HG02798 (cell line): Measurements from ENCODE around the gene MYCBPAP.

Experiments used
- ATAC-seq: cut with Tn5 transposase; IDR thresholded peaks from one replicate; pipeline ENCODE4 v1.9.1; 2021; ENCODE audit warnings: mild to moderate bottlenecking; ENCODE audit not compliant: unreplicated experiment, poor library complexity

Gene MYCBPAP

DNA sequence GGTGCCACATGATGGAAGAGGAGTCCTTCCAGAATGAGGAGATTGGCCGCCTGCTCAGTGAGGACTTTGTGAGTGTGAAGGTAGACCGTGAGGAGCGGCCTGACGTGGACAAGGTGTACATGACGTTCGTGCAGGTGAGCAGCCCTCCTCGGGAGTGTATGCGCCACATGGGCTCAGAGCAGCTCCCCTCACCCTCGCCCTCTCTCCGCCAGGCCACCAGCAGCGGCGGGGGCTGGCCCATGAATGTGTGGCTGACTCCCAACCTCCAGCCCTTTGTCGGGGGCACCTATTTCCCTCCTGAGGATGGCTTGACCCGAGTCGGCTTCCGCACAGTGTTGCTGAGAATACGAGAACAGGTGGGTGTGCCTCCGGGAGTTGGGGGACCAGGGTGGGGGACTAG, 40.6 kb downstream of the MYCBPAP start:
- no peak for ATAC-seq

GRCh38 chr17:50549256-50549941, 41.2 kb downstream of the MYCBPAP start:
- ATAC-seq, result no peak

- ATAC-seq, result no peak
These were observed 41.7 kb downstream of the MYCBPAP start for GRCh38 chr17:50549969-50550368.

GRCh38 chr17:50550661-50551432, 42.6 kb downstream of the MYCBPAP start:
- no peak for ATAC-seq

DNA sequence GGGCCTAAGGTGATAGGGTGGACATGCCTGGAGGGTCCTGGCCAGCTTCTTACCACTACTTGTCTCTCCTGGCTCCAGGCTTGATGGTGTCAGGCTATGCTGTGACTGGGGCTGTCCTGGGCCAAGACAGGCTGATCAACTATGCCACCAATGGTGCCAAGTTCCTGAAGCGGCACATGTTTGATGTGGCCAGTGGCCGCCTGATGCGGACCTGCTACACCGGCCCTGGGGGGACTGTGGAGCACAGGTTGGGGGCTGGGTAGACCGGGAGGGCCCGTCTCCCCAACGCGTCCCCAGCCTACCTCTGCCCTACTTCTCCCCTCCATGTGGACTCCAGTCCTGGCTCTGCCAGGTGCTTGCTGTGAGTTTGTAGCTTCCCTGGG, 43.2 kb downstream of the MYCBPAP start:
- ATAC-seq, result no peak

GRCh38 chr17:50551884-50552283, 43.6 kb downstream of the MYCBPAP start:
- ATAC-seq, result no peak

DNA sequence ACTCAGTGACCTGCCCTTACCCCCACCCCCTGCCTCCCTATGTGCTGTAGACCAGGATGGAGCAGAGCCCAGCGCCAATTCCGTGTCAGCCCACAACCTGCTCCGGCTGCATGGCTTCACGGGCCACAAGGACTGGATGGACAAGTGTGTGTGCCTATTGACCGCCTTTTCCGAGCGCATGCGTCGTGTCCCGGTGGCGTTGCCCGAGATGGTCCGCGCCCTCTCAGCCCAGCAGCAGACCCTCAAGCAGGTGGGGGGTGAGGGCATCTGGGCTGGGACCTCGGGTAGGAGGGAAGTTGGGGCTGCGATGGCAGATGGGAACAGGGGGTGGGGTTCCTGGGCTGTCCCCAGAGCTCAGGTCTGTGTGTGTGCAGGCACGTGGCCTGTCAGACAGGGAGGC, 46.0 kb downstream of the MYCBPAP start:
- no peak for ATAC-seq

GRCh38 chr17:50556803-50557202, 48.6 kb downstream of the MYCBPAP start:
- no peak for ATAC-seq

- ATAC-seq, result no peak
These were observed 49.4 kb downstream of the MYCBPAP start for GRCh38 chr17:50557630-50558029.

- no peak for ATAC-seq
These were observed 49.9 kb downstream of the MYCBPAP start for GRCh38 chr17:50558091-50558490.

- ATAC-seq, result no peak
These were observed 50.3 kb downstream of the MYCBPAP start for GRCh38 chr17:50558581-50558940.

GRCh38 chr17:50558941-50559614, 50.8 kb downstream of the MYCBPAP start:
- ATAC-seq, result no peak

DNA sequence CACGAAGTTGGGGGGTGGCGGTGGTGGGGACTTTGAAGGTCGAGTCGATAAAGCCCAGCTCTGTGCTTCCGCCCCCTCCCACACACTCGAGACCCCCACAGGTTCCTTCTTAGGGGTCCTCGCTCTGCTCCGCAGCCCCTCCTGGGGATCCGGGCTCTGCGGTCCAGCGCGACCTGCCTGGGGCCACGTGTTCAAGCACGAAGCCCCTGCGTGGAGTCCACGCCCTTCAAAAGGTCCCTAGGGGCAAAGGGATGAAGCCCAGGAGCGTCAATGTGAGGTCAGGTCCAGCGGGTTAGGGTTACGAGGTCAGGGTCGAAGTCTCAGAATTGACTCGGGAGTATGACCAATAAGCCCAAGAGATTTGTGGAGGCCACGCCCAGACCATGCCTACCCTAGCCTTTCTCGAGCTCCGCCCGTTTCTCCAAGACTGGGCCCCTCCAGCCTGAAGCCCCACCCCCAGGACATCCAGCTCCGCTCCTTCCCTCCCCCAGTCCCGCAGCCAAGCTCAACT, 51.5 kb downstream of the MYCBPAP start:
- ATAC-seq, result peak; percentile 7

DNA sequence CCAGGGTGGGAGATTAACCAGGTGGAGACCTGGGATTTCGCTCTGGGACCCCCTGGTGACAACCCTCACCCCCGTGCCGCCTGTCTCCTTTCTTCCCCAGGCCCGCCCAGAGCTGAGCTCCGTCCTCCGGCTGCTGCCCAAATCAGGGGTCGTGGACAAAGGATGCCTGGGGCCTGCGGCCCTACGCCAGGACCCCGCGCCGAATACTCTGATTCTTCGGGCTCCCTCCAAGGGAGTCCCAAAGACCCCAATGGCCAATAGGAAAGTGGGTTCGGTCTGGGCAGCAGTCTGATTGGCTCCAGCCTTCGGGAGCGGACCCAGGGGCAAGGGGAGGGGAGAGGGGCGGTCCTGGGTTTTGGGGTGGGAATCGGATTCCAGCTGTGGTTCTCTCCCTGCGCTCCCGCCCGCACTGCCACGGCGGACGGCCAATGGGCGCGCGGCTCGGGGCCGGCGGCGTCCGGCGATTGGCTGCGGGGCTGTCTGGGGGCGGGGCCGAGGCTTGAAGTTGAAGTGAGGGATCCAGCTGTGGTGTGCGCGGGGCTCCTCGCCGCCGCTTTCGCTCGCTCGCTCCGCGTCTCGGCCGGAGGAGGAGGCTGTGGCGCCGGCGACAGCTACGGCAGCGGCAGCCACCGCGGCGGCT, 52.1 kb downstream of the MYCBPAP start, which contains the start of gene CACNA1G:
CACNA1G (plus strand) TSS at position 531 of the 640 bp plus-strand sequence. CDS start 745 bp downstream, outside the sequence.
- peak; percentile 92 for ATAC-seq

DNA sequence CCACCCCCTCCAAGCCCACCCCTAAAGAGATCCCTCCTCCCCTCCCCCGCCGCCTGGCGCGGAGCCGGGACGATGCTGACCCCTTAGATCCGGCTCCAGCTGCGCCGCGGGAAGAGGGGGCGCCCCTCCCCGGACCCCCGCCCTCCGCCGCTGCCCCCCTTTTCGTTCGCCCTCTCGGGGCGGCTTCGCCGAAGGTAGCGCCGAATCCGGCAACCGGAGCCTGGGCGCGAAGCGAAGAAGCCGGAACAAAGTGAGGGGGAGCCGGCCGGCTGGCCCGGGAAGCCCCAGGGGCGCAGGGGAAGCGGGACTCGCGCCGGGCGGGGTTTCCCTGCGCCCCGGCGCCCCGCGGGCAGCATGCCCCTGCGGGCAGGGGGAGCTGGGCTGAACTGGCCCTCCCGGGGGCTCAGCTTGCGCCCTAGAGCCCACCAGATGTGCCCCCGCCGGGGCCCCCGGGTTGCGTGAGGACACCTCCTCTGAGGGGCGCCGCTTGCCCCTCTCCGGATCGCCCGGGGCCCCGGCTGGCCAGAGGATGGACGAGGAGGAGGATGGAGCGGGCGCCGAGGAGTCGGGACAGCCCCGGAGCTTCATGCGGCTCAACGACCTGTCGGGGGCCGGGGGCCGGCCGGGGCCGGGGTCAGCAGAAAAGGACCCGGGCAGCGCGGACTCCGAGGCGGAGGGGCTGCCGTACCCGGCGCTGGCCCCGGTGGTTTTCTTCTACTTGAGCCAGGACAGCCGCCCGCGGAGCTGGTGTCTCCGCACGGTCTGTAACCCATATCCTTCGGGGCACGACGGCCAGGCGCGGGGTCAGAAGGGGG, 52.9 kb downstream of the MYCBPAP start:
- ATAC-seq, result no peak

- ATAC-seq, result no peak
These were observed 53.5 kb downstream of the MYCBPAP start for GRCh38 chr17:50561746-50562141.

GRCh38 chr17:50562242-50563091, 54.2 kb downstream of the MYCBPAP start:
- no peak for ATAC-seq

GRCh38 chr17:50563092-50563511, 54.9 kb downstream of the MYCBPAP start:
- no peak for ATAC-seq

DNA sequence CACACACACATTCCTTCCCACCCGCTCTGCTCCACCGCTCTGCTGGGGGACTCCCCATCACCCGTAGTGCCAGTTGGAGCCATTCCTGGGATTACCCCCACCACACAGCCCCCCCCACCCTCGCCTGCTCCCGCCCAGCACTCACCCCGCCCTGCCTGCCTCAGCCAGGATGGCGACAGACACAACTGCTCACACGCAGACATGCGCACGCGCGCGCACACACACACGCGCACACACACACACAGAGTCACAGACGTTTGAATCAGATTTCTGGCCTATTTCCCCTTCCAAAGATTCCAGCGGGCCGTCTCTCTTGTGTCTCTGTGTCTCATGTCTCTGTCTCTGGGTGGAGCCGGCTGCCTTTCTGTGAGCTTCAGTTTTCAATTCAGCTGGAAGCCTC, 56.7 kb downstream of the MYCBPAP start:
- ATAC-seq, result no peak
